GM12878 (cell line): ENCODE measurements around the gene PRDM16. TPM values are rescaled to one million over a fixed set of nuclear protein-coding genes. Genes with fewer than 3 reads are reported as not detected.

Experiments used
- ATAC-seq: fragments of 200-7000 bp; cut with Tn5 transposase; 3 replicates; pipeline ENCODE4 v1.9.1; 2020; ENCODE audit warnings: mild to moderate bottlenecking, moderate library complexity
- BruUV-seq: library from RNA; stranded (reverse); fragments of 400-500 nt; replicated peaks from 2 replicates; lab custom pipeline; 2021; lab: Mats Ljungman, UMichigan
- CTCF ChIA-PET: fragments of 300-600 bp; sonication (Branson Sonifier 250); formaldehyde crosslinking; extraction: SDS; loops from one replicate; lab custom pipeline; 2021; ENCODE audit warnings: inconsistent platforms; lab: Yijun Ruan, JAX
- POLR2A ChIA-PET: fragments of 350-600 bp; formaldehyde crosslinking; extraction: SDS; loops from one replicate; lab custom pipeline; 2021; ENCODE audit warnings: inconsistent platforms; lab: Charles Lee
- RAD21 ChIA-PET: fragments of 300-600 bp; sonication (Branson Sonifier 250); formaldehyde crosslinking; loops from one replicate; lab custom pipeline; 2023; ENCODE audit warnings: antibody characterized with exemption; ENCODE audit not compliant: unreplicated experiment; lab: Charles Lee
- SMC1A ChIA-PET: fragments of 300-600 bp; sonication (Branson Sonifier 250); formaldehyde crosslinking; loops from one replicate; lab custom pipeline; 2023; ENCODE audit not compliant: unreplicated experiment, uncharacterized antibody; lab: Charles Lee
- DNase-seq: peaks from one replicate; pipeline ENCODE4 v3.0.0-alpha.2; 2011; ENCODE audit warnings: low read depth, low spot score
- FAIRE-seq: peaks from 3 replicates; lab custom pipeline; 2011; peaks lifted over from hg19 to GRCh38; lab: Jason Lieb, UNC
- H2AFZ ChIP-seq: 2 replicates; pipeline ENCODE4 v1.6.0; 2011; ENCODE audit warnings: low read depth, low read length, control low read depth; ENCODE audit not compliant: control insufficient read depth
- H3K27ac ChIP-seq: 2 replicates; pipeline ENCODE4 v1.5.1; 2011; ENCODE audit warnings: control low read depth; ENCODE audit not compliant: control insufficient read depth, insufficient read depth
- H3K27me3 ChIP-seq, 2 experiments: replicated peaks in 1 of 2; 2 replicates each; pipeline versions ENCODE4 v1.6.0 to v1.6.1; 2011; ENCODE audit warnings: low read length in 1 of 2; ENCODE audit not compliant: control insufficient read depth in 2 of 2, insufficient read depth in 2 of 2
- H3K36me3 ChIP-seq, 2 experiments: 2 replicates each; pipeline ENCODE4 v1.5.1; 2011; ENCODE audit warnings: low read length in 1 of 2; ENCODE audit not compliant: control insufficient read depth in 2 of 2, insufficient read depth in 2 of 2
- H3K4me1 ChIP-seq: 2 replicates; pipeline ENCODE4 v1.6.1; 2011; ENCODE audit warnings: mild to moderate bottlenecking, low read length, moderate library complexity, mixed read lengths; ENCODE audit not compliant: control insufficient read depth, insufficient read depth
- H3K4me2 ChIP-seq: 2 replicates; pipeline ENCODE4 v1.6.0; 2011; ENCODE audit warnings: control low read depth; ENCODE audit not compliant: control insufficient read depth, insufficient read depth
- H3K4me3 ChIP-seq: fragments of 200-600 bp; sonication (generic); 2 replicates; pipeline ENCODE4 v1.5.1; 2016
- H3K79me2 ChIP-seq: 2 replicates; pipeline ENCODE4 v1.6.0; 2011; ENCODE audit warnings: low read length; ENCODE audit not compliant: control insufficient read depth, insufficient read depth
- H3K9ac ChIP-seq: 2 replicates; pipeline ENCODE4 v1.8.0; 2011; ENCODE audit warnings: low read length, control low read depth, mixed read lengths; ENCODE audit not compliant: control insufficient read depth, insufficient read depth
- H3K9me3 ChIP-seq: replicated peaks from 3 replicates; pipeline ENCODE4 v1.5.1; 2011; ENCODE audit warnings: mild to moderate bottlenecking, low read length; ENCODE audit not compliant: control insufficient read depth, insufficient read depth
- H4K20me1 ChIP-seq: 2 replicates; pipeline ENCODE4 v1.6.0; 2011; ENCODE audit not compliant: control insufficient read depth, insufficient read depth
- BCLAF1 ChIP-seq: fragments of 450-650 bp; IDR thresholded peaks from 2 replicates; pipeline ENCODE4 v1.6.1; 2017; ENCODE audit warnings: antibody characterized with exemption, mild to moderate bottlenecking, moderate library complexity
- CBFB ChIP-seq: IDR thresholded peaks from 2 replicates; pipeline ENCODE4 v1.6.1; 2016; ENCODE audit warnings: antibody characterized with exemption, low read depth
- ETV6 ChIP-seq, 2 experiments: fragments of 450-650 bp in 1 of 2; IDR thresholded peaks in 1 of 2; conservative IDR thresholded peaks in 1 of 2; 2 replicates each; pipeline ENCODE4 v1.6.1; 2014; ENCODE audit warnings: antibody characterized with exemption in 1 of 2, borderline replicate concordance in 1 of 2, low read depth in 1 of 2, mild to moderate bottlenecking in 1 of 2, moderate library complexity in 1 of 2
- EZH2 ChIP-seq: IDR thresholded peaks from 2 replicates; pipeline ENCODE4 v1.6.1; 2012; ENCODE audit warnings: low read depth, mild to moderate bottlenecking, control low read depth, inconsistent platforms, low read length, borderline replicate concordance; ENCODE audit not compliant: control insufficient read depth
- GABPA ChIP-seq: IDR thresholded peaks from 2 replicates; pipeline ENCODE4 v1.6.1; 2014; ENCODE audit warnings: antibody characterized with exemption, low read depth, mild to moderate bottlenecking, inconsistent platforms
- PAX8 ChIP-seq: fragments of 450-650 bp; IDR thresholded peaks from 2 replicates; pipeline ENCODE4 v1.6.1; 2017; ENCODE audit warnings: mild to moderate bottlenecking, moderate library complexity
- RUNX3 ChIP-seq: IDR thresholded peaks from 2 replicates; pipeline ENCODE4 v1.6.1; 2012; ENCODE audit warnings: low read length, inconsistent platforms
- SIX5 ChIP-seq: IDR thresholded peaks from 2 replicates; pipeline ENCODE4 v1.6.1; 2011; ENCODE audit warnings: mild to moderate bottlenecking, low read depth, low read length, moderate library complexity; ENCODE audit not compliant: severe bottlenecking
- USF1 ChIP-seq: IDR thresholded peaks from 2 replicates; pipeline ENCODE4 v1.6.1; 2011; ENCODE audit warnings: borderline replicate concordance, low read depth, mild to moderate bottlenecking, moderate library complexity, mixed read lengths, low read length; ENCODE audit not compliant: insufficient read depth; ENCODE audit errors: extremely low read length
- ZBTB33 ChIP-seq: fragments of 450-650 bp; IDR thresholded peaks from 2 replicates; pipeline ENCODE4 v1.6.1; 2017; ENCODE audit warnings: mild to moderate bottlenecking
- ZBTB40 ChIP-seq: fragments of 450-650 bp; IDR thresholded peaks from 2 replicates; pipeline ENCODE4 v1.6.1; 2016; ENCODE audit warnings: mild to moderate bottlenecking, moderate library complexity, borderline replicate concordance
- ZNF207 ChIP-seq: fragments of 450-650 bp; IDR thresholded peaks from 2 replicates; pipeline ENCODE4 v1.6.1; 2014; ENCODE audit warnings: antibody characterized with exemption, mild to moderate bottlenecking, borderline replicate concordance
- WGBS: methylation state at CpG from one replicate; pipeline ENCODE4 v1.1.6; 2016; ENCODE audit warnings: low lambda C conversion rate; ENCODE audit not compliant: insufficient replicate concordance, insufficient coverage; ENCODE audit errors: missing lambda C conversion rate; 5-methylcytosine and 5-hydroxymethylcytosine counted together
- in situ Hi-C: fragments of 300-500 bp; cut with MboI; formaldehyde crosslinking; loops from 9 replicates; pipeline ENCODE4 v1.14.3; 2018; ENCODE audit warnings: mixed read lengths
- intact Hi-C: fragments of 100-400 bp; cut with micrococcal nuclease; formaldehyde crosslinking; loops from one replicate; pipeline ENCODE4 v1.14.2; 2022; ENCODE audit not compliant: unreplicated experiment
- polyA plus RNA-seq, 11 experiments: library from polyadenylated mRNA; depleted of rRNA in 4 of 11; unstranded in 6 of 11; stranded (reverse) in 5 of 11; fragments of >200 nt; fragmentation: Nextera tagmentation in 4 of 11; fragmentation: Illumina TruSeq in 1 of 11; extraction: Ambion mirVana in 4 of 11; extraction: Trizol in 1 of 11; gene quantifications; 1 replicate in 1 of 11; 2 replicates in 10 of 11; pipeline versions ENCODE4 v1.2.1 to v1.2.3, GENCODE V29; 2011 to 2016; ENCODE audit warnings: inconsistent platforms in 2 of 11, missing spikeins in 2 of 11, low read depth in 1 of 11
- total RNA-seq, 4 experiments: library from RNA; depleted of rRNA in 3 of 4; stranded (reverse); fragments of >200 nt in 3 of 4; fragmentation: Illumina TruSeq in 1 of 4; extraction: Trizol in 1 of 4; gene quantifications; 2 replicates each; pipeline versions ENCODE4 v1.2.1 to v1.2.3, GENCODE V29; 2013 to 2021

The PRDM16 gene
- total and polyA plus RNA-seq, 10 of the 15 experiments (the other 5 are each of a cell fraction or from before 2014, with no cell fraction given): 0.03 TPM; not detected in 9

- Histone ChIP-seq H3K9me3 (no peaks in the 10 kb centered on the region; the same call in 2 of the 3 replicates), H3K27ac (no peak overlapping the region), H4K20me1 (no peaks in the 10 kb centered on the region), H2AFZ (no peak overlapping the region), H3K36me3 (no peaks in the 10 kb centered on the region), H3K27me3 (no peaks in the 10 kb centered on the region), H3K4me3 (no peak overlapping the region), H3K4me1 (no peaks in the 10 kb centered on the region), H3K9ac (no peak overlapping the region), H3K4me2 (no peak overlapping the region), H3K79me2 (no peaks in the 10 kb centered on the region)
- BruUV-seq: no TSS peak
- WGBS: 56% methylated on average over 39 of the region's 40 CpGs
- ChIA-PET SMC1A (no interaction called here), POLR2A (no interaction called here), RAD21 (no interaction called here), CTCF (no interaction called here)
- in situ Hi-C loops (no loop called here), intact Hi-C loops (no loop called here)
- ATAC-seq (no peak), FAIRE-seq (no peak), DNase-seq (no peak)
- TF ChIP-seq ETV6 (conservative IDR thresholded peaks at IDR 0.05 in 1 of 2, IDR thresholded peaks at IDR 0.05 in 1 of 2; ENCODE audit: borderline replicate concordance in 1 of 2, low read depth in 1 of 2) (no peak), EZH2 (no peak), ZNF207 (no peak), BCLAF1 (no peak), ZBTB33 (no peak), RUNX3 (no peak), ZBTB40 (no peak), USF1 (no peak), GABPA (no peak), SIX5 (no peak), CBFB (no peak), PAX8 (no peak)
These were observed 129.6 kb downstream of the PRDM16 start for GRCh38 chr1:3198371-3199271.
